Cardiac ventricle fibroblast (primary cell): ENCODE data around the gene VSIG1. TPM values are rescaled to one million over a fixed set of nuclear protein-coding genes. Genes with fewer than 3 reads are reported as not detected.

Experiments used
- total RNA-seq: library from RNA; depleted of rRNA; stranded (reverse); fragments of >200 nt; gene quantifications from 2 replicates; pipeline ENCODE4 v1.2.3, GENCODE V29; 2015

Gene VSIG1
- 0.05 TPM in 1 of 2 replicates, not detected in the other for total RNA-seq

DNA sequence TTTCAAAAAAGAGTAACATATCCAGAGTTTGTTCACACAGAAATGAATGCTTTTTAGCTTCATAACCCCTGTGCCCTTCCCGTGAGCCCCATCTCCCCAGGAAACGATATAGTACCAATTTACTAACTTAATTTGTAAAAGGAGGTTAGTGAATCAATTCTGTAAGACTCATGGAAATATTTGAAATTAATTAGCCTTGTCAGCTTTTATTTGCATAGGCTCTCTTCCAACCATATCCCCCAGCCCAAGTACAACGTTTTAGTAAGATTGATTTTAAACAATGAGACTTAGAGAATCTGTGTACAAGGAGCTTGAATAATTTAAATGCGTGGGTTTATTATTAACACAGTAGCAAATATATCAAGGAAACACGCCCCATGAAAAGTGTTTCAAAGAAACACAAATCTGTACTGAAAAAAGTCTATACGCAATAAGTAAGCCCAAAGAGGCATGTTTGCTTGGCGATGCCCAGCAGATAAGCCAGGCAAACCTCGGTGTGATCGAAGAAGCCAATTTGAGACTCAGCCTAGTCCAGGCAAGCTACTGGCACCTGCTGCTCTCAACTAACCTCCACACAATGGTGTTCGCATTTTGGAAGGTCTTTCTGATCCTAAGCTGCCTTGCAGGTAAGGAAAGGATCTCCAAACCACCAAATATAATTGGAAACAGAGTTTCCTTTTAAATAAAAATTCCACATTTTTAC, at the start of gene VSIG1:
VSIG1 (plus strand) TSS at position 512 of the 703 bp plus-strand sequence; CDS start at position 578, 66 bp downstream.

DNA sequence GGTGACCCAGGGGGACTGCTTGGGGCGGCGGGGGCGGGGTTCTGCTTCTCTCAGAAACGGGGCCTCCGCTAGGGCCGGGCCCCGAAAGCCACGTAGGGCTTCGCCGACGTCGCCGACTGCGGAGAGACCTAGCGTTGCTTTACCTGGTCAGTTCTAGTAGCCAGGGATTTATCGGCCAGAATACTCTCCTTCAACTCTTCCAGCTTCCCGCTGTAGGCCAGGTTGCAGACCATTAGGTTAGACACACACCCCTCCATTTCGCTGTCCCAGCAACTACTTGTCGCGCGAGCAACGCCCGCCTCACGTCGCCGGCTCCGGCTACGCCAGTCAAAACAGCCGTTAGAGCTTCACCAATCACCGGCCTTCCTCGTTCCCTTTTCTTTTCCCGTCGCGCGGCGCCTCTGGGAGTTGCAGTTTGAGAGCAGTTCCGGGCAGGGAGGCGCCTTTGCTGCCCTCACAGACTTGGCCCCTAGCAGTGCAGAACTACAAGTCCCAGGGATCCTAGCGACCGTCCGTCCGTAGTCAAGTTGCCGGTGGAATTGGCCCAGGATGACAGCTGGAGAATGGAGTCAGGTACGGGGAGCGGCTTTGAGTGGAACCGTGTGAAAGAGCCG, 46.5 kb downstream of the VSIG1 start, which contains the start of the genes ATG4A and PSMD10:
ATG4A (plus strand) TSS at position 515 of the 614 bp plus-strand sequence; CDS start at position 564, 49 bp downstream.
PSMD10 (minus strand) TSS at position 279 of the 614 bp plus-strand sequence; CDS start at position 257, 22 bp downstream.

Other genes starting within 250 kb of the VSIG1 start
- gene MID2, start 219.2 kb upstream of the VSIG1 start, total RNA-seq = 15.0 and 17.2 TPM in 2 replicates
- not detected in 2 replicates for gene TEX13B, start 62.7 kb upstream of the VSIG1 start, total RNA-seq
- gene PSMD10, start 46.5 kb downstream of the VSIG1 start, total RNA-seq = 33.2 and 39.8 TPM in 2 replicates
- 6.1 and 13.4 TPM in 2 replicates for gene ATG4A, start 46.7 kb downstream of the VSIG1 start, total RNA-seq